Activated CD4-positive, CD25-positive, alpha-beta regulatory T cell treated with anti-CD3 and anti-CD28 coated beads, Interleukin-2, amount 50 U/mL, for 24 hours (primary cell): ENCODE measurements around the gene DNM2.
"Not testable (repeated sequence)": the region's sequence is repeated elsewhere in the genome, so short reads cannot be mapped to it uniquely, and the experiment has no call there.

Experiments used
- ATAC-seq, 2 donors: fragments of 150-1000 bp; cut with Tn5 transposase; one replicate each; pipeline ENCODE4 v1.10.0; 2021; ENCODE audit warnings: mild to moderate bottlenecking in 1 of 2, moderate library complexity in 1 of 2

The DNM2 gene

GRCh38 chr19:10726268-10726667 lies 8.4 kb downstream of the DNM2 start:
- no peak for ATAC-seq

DNA sequence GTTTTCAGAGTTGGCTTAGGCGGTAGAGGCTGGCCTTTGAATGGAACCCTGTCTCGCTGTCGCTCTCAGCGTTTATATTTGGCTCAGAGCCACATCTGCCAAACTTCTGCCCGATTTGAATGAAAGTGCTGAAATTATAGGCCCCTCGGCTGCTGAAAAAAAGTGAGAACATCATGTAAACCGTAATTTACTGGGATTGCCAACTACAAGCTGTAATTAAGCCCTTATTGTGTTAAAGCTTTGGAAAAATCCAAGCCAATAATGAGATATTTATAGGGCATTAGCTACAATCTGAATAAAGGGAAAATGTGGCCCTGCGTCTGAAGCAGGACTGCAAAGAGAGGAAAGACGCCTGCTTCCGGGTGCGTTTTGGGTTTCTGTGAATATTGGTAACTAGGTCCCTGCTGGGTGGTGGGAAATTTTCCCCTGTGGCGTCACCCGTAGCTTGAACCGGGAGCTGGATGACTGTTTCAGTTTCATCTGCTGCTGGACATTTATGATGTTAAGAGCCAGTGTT lies 9.9 kb downstream of the DNM2 start:
- ATAC-seq, result no peak

- no peak for ATAC-seq
Measured at GRCh38 chr19:10729411-10729810, 11.5 kb downstream of the DNM2 start.

GRCh38 chr19:10730932-10731331 lies 13.1 kb downstream of the DNM2 start:
- no peak for ATAC-seq

DNA sequence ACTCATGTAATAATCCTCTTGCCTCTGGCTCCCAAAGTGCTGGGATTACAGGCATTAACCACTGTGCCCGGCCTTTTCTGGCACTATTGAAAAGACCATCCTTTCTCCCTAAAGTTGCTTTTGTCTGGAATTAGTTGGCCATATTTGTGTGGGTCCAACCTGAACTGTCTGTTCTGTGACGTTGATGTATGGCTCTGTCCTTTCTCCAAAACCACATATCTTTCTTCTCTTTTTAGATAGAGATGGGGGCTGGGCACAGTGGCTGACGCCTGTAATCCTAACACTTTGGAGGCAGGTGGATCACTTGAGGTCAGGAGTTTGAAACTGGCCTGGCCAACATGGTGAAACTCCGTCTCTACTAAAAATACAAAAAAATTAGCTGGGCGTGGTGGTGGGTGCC lies 17.9 kb downstream of the DNM2 start:
- ATAC-seq, result no peak

- ATAC-seq, result no peak
Measured at GRCh38 chr19:10736189-10736588, 18.3 kb downstream of the DNM2 start.

DNA sequence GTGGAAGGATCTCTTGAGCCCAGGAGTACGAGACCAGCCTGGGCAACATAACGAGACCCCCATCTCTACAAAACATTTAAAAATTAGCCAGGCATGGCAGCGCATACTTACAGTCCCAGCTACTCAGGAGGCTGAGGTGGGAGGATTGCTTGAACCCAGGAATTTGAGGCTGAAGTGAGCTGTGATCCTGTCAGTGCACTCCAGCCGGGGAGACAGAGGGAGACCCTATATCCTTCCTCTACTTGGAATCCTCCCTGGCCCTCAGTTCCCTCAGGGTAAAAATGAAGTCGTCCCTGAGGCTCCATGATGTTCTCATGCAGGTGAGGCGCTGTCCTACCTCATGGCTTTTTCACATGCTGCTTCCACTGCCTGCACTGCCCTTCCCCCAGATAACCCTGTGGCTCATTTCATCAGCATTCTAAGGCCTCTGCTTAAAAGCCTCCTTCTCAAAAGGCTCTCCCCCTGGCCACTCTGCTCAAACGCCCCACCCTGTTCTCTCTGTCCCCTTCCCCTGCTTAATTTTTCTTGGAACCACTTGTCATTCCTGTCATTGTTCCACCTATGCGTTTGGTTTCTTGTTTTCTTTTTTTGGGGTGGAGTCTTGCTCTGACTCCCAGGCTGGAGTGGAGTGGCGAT lies 19.2 kb downstream of the DNM2 start:
- no peak for ATAC-seq

DNA sequence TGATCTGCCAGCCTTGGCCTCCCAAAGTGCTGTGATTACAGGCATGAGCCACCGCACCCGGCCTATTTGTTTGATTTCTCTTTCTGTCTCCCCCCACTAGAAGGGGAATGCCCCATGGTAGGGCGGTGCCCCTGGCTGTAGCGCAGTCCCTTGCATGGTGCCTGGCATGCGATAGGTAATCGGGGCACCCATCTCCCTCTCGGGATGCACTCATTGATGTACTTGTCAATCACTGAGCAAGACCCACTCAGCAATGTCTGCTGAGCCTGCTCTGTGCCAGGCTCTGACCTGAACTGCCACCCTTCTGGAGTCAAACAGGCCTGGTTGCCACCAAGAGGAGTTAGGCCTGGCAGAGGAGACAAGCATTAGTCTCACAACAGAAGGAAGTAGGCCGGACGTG lies 19.8 kb downstream of the DNM2 start:
- peak in 1 of 2 donors; percentile 17 for ATAC-seq

- ATAC-seq, result no peak
Measured at GRCh38 chr19:10740798-10741197, 22.9 kb downstream of the DNM2 start.

DNA sequence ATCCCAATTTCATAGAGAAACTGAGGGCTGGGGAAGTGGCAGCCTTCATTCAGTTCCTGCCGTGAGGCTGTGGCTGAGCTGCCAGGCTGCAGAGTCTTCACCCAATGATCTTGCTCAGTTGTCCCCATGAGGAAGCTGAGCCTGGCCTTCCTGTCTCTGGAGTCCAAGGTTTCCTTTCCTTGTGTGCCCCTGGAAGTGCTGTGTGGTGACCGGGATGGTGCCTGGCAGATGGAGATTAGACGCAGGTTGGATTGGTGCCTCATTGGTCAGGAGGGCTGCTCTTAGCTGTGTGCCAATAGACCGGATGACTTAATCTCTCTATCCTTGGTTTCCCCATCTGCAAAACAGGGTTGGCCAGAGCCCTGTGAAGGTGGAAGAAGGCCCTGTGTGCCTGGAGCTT lies 24.6 kb downstream of the DNM2 start:
- no peak for ATAC-seq

GRCh38 chr19:10744253-10744798 lies 26.4 kb downstream of the DNM2 start:
- no peak for ATAC-seq

- no peak for ATAC-seq
Measured at GRCh38 chr19:10744801-10745293, 27.0 kb downstream of the DNM2 start.

DNA sequence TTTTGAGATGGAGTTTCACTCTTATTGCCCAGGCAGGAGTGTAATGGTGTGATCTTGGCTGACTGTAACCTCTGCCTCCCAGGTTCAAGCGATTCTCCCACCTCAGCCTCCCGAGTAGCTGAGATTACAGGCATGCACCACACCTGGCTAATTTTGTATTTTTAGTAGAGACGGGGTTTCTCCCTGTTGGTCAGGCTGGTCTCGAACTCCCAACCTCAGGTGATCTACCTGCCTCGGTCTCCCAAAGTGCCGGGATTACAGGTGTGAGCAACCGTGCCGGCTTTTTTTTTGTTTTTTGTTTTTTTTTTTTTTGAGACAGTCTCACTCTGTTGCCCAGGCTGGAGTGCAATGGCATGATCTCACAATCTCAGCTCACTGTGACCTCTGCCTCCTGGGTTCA lies 28.6 kb downstream of the DNM2 start:
- not testable (repeated sequence) for ATAC-seq

GRCh38 chr19:10747271-10747670 lies 29.4 kb downstream of the DNM2 start:
- ATAC-seq, result no peak

DNA sequence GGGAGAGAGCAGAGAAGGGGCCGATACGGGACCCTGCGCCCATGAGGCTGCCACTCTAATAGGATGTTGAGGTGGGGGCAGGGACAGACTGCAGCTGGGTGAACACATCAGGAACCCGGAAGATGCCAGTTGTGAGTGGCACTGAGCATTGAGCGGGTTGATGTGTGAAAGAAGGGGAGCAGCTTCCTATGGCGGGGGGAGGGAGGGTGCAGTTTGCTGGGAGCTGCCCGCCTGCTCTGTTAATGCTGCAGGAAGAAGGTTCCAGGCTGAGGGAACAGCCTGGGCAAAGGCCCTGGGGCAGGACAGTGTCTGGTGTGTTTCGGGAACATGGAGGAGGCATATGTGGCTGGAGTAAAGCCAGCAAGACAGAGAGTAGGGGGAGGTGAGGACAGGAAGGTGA lies 29.8 kb downstream of the DNM2 start:
- no peak for ATAC-seq

DNA sequence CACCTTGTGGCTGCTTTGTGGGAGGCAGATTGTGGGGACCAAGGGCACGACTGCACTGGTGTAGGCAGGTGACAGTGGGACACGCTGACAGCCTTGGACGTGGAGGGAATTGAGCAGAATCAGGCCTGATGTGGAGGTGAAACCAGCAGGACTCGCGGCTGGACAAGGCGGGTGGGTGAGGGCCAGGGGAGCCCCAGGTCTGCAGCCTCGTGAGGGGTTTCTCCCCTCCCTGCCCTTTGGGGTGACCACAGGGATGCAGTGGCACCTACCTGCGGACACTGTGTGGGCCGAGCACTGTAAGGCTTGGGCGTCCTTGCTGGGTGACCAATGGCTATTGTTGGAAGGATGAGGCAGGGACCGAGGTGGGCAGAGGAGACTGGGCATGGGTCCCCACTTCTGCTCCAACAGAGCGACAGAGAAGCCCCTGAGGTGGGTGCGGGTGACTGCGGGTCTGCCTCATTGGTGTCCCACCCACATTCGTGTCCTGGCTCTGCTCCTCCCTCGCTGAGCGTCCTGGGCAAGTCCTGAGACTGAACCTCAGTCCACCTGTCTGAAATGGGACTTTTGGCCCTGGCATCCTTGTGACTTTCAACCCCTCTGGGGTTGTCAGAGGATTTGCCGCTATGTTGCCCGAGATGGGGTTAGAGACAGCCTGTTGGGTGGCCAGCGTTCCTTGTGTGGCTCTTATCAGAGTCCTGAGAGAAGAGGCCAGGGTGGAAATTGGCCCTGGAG lies 30.5 kb downstream of the DNM2 start:
- ATAC-seq, result no peak

- ATAC-seq, result no peak
Measured at GRCh38 chr19:10748927-10749434, 31.1 kb downstream of the DNM2 start.

DNA sequence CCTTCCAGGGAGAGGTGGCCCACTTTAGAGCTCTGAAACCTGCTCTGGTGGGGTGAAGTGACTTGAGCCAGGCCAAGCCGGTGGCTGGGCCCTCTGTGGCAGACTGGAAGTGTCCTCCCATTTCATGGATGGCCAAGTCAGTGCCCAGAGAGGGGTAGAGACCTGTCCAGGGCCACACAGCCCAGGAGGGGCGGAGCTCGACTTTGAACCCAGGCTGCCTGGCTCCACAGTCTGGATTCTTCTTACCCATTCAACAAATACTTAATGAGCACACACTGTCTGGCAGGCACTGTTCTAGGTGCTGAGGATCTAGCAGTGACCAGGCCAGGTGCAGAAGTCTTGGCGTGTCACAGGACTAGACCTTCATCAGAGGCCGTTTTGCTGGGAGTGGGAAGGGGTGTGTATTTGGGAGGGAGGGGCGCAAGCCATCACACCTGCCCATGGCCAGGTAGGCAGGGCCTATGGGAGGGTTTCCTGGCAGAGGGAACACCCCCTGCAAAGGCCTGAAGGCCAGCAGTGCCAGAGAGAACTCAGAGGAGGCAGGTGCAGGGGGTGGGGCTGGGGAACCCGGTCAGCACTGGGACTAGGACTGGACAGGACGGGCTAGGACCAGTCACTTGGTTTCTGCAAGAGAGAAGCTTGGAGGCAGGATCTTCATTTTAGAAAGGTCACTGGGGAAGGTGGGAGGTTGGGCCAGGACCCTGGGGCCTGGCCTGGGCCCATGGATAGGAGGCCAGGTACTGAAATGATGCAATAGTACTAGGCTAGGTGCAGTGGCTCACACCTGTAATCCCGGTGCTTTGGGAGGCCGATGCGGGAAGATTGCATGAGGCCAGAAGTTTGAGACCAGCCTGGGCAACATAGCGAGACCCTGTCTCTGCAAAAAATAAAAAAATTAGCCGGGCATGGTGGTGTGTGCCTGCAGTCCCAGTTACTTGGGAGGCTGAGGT lies 31.8 kb downstream of the DNM2 start:
- no peak for ATAC-seq

DNA sequence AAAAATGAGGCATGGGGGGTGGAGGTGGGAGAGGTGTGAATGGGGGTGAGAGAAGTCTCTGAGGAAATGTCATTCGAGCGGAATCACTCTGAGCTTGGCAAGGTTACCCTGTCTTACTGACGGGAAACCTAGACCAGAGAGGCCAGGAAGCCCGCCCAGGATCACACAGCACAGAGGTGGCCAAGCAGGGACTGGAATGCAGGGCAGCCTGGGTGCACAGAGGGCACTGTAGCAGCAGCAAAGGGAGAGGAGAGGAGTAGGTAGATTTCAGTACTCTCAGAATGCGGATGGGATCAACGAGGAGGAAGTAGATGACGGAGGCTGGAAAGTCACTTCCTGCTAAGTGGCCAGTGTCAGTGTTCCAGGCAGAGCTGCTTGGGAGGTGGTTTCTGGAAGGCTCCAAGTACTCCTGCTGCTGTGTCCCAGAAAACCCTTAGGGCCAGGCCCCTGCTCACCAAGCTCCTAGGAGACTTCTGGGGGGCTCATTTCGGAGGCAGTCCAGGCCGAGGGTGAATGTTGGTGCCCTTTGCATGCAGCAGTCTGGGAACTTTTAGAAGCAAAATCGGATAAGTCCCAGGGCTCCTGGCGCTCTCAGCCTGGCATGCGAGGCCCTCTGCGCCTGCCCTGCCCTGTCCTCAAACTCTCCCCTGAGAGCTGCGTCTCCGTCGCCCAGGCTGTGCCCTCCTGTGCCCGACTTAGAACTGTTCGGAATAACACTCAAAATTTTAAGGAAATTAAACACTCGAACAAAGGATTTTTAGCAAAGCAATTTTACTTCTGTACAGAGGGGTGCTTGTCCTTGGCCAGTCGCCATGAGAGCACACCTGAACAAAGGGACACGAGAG lies 33.5 kb downstream of the DNM2 start:
- ATAC-seq, result no peak

GRCh38 chr19:10752237-10752912 lies 34.5 kb downstream of the DNM2 start:
- no peak for ATAC-seq
